ENCODE results near the gene C3orf33.
"Not testable (repeated sequence)": the region's sequence is repeated elsewhere in the genome, so short reads cannot be mapped to it uniquely, and the experiment has no call there.

The C3orf33 gene, protein sequence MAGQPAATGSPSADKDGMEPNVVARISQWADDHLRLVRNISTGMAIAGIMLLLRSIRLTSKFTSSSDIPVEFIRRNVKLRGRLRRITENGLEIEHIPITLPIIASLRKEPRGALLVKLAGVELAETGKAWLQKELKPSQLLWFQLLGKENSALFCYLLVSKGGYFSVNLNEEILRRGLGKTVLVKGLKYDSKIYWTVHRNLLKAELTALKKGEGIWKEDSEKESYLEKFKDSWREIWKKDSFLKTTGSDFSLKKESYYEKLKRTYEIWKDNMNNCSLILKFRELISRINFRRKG

GRCh38 chr3:155805802-155806618 lies at the start of gene C3orf33:
C3orf33 (minus strand) TSS chr3:155806278; CDS start chr3:155806252, 26 bp downstream.
- TF ChIP-seq, protein P1, sequence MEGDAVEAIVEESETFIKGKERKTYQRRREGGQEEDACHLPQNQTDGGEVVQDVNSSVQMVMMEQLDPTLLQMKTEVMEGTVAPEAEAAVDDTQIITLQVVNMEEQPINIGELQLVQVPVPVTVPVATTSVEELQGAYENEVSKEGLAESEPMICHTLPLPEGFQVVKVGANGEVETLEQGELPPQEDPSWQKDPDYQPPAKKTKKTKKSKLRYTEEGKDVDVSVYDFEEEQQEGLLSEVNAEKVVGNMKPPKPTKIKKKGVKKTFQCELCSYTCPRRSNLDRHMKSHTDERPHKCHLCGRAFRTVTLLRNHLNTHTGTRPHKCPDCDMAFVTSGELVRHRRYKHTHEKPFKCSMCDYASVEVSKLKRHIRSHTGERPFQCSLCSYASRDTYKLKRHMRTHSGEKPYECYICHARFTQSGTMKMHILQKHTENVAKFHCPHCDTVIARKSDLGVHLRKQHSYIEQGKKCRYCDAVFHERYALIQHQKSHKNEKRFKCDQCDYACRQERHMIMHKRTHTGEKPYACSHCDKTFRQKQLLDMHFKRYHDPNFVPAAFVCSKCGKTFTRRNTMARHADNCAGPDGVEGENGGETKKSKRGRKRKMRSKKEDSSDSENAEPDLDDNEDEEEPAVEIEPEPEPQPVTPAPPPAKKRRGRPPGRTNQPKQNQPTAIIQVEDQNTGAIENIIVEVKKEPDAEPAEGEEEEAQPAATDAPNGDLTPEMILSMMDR (IDR thresholded peaks at IDR 0.05; ENCODE audit: control insufficient read depth, extremely low read depth, insufficient read depth), result peak; percentile 95
- peak within 1 kb of the TSS; percentile 67 for H3K4me3 ChIP-seq (ENCODE audit: low read depth, low read length)
- DNase-seq (ENCODE audit: low read depth), result no peak

- TF ChIP-seq, protein P1 (IDR thresholded peaks at IDR 0.05; ENCODE audit: control insufficient read depth, extremely low read depth, insufficient read depth), result no peak
- H3K4me3 ChIP-seq (ENCODE audit: low read depth, low read length), result peak within 1 kb of the TSS; percentile 97
These were observed 48.3 kb upstream of the C3orf33 start, which contains the start of gene SLC33A1 for GRCh38 chr3:155854141-155854940. SLC33A1 (minus strand) TSS chr3:155854427; CDS start chr3:155853997, 430 bp downstream.

DNA sequence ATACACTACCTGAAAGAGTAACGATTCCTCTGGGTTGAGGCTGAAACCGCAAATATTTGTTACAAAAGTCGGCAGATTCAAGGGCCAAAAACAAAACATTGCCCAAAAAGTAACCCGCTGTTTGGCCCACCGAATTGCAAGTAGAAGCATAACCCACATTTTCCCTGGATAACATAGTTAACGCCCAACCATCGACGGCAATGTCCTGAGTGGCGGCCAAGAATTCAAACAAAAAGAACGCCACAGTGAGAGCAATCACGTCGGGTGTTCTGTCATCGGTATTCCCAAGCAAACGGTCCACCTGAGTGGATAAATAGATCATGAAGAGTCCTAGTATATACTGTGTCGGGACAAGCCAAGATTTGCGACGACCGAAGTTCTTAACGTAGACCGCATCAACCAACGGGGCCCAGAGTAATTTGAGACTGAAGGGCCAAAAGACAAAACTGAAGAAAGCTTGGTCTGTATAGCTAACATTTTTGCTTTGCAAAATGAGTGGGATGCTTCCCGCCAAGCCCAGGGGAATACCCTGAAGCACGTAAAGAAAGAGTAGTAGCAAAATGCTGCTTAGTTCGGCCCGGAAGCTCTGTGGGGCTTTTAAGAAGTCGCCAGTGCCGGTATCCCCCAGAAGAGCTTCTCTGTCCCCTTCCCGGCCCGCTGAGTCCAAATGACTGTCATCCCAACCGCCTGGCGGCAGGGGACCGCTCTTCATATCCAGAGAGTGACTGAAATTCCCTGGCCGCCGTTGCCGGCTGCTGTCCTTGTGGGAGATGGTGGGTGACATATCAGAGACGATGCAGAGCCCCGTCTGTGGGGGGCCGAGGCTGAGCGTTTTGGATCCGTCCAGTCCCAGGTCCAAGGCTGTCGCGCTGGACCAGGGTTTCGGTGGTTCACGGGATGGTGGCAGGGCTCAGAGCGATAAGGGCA lies 47.4 kb upstream of the C3orf33 start:
- TF ChIP-seq, protein P1 (IDR thresholded peaks at IDR 0.05; ENCODE audit: control insufficient read depth, extremely low read depth, insufficient read depth), result 0 out of 2 replicates have a peak, but pooled peaks have one; percentile 6
- DNase-seq (ENCODE audit: low read depth), result no peak

More at GRCh38 chr3:155854141-155854940, 48.3 kb upstream of the C3orf33 start, which contains the start of gene SLC33A1:
- peak; percentile 99 for DNase-seq (ENCODE audit: low read depth)

DNA sequence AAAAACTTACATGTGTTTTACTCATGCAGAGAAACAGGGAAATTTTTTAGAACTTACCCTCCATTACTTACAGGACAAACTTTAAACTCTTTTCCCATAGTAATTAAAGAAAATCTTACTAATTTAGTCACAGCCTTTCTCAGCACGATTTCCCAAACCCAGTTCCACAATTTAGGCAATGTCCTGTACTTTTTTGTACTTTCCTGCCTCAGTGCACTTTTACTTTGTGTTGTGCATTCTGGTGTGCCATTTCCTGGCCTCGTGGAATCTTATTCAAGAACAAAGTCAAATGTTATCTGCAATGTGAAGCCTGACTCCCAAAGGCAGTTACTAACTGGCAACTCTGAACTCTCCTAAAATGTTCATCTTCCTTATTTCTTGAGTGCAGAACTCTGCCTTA lies 46.3 kb upstream of the C3orf33 start:
- H3K4me3 ChIP-seq (ENCODE audit: low read depth, low read length), result peak overlapping the region; percentile 97
- TF ChIP-seq, protein P1 (IDR thresholded peaks at IDR 0.05; ENCODE audit: control insufficient read depth, extremely low read depth, insufficient read depth), result no peak
- no peak for DNase-seq (ENCODE audit: low read depth)

More for the DNA sequence above, 47.4 kb upstream of the C3orf33 start:
- peak overlapping the region; percentile 97 for H3K4me3 ChIP-seq (ENCODE audit: low read depth, low read length)

GRCh38 chr3:155849404-155849803 lies 43.3 kb upstream of the C3orf33 start:
- not testable (repeated sequence) for H3K4me3 ChIP-seq (ENCODE audit: low read depth, low read length); DNase-seq (ENCODE audit: low read depth)

- no peak overlapping the region for H3K4me3 ChIP-seq (ENCODE audit: low read depth, low read length)
- DNase-seq (ENCODE audit: low read depth), result no peak
- TF ChIP-seq, protein P1 (IDR thresholded peaks at IDR 0.05; ENCODE audit: control insufficient read depth, extremely low read depth, insufficient read depth), result no peak
These were observed 41.9 kb upstream of the C3orf33 start for GRCh38 chr3:155847993-155848392.

Measured in LNCaP clone FGC (cell line).